SK-N-SH treated with all-trans-retinoic acid at 6 μM for 48 hours (cell line): ENCODE data around the gene SURF6.
A peak's percentile ranks its signal among the peaks of the same experiment; 100 is the strongest.

Source experiments
- ATAC-seq: fragments of 200-7000 bp; cut with Tn5 transposase; 3 replicates; pipeline ENCODE4 v1.9.1; 2020; ENCODE audit warnings: mild to moderate bottlenecking, moderate library complexity
- ARNTL ChIP-seq: fragments of 450-650 bp; formaldehyde crosslinking; IDR thresholded peaks from 2 replicates; pipeline ENCODE4 v1.5.0; 2020; ENCODE audit warnings: low read depth, mild to moderate bottlenecking, moderate library complexity, borderline replicate concordance
- BACH2 ChIP-seq: fragments of 250-450 bp; sonication (Bioruptor Pico); IDR thresholded peaks from 2 replicates; pipeline ENCODE4 v1.9.0; 2021; ENCODE audit warnings: mild to moderate bottlenecking, borderline replicate concordance
- CREB5 ChIP-seq: fragments of 250-450 bp; sonication (Bioruptor Pico); IDR thresholded peaks from 2 replicates; pipeline ENCODE4 v1.5.1; 2020; ENCODE audit warnings: low read depth, mild to moderate bottlenecking, moderate library complexity
- CSDC2 ChIP-seq: fragments of 250-450 bp; sonication (Bioruptor Pico); IDR thresholded peaks from 2 replicates; pipeline ENCODE4 v1.5.0; 2020; ENCODE audit warnings: mild to moderate bottlenecking, moderate library complexity
- CSRNP3 ChIP-seq: fragments of 250-450 bp; sonication (Bioruptor Pico); IDR thresholded peaks from 2 replicates; pipeline ENCODE4 v1.5.1; 2021; ENCODE audit warnings: mild to moderate bottlenecking, moderate library complexity
- ESRRG ChIP-seq: fragments of 250-450 bp; sonication (Bioruptor Pico); IDR thresholded peaks from 2 replicates; pipeline ENCODE4 v1.6.1; 2021; ENCODE audit warnings: mild to moderate bottlenecking
- GLIS3 ChIP-seq: fragments of 250-450 bp; sonication (Bioruptor Pico); IDR thresholded peaks from 2 replicates; pipeline ENCODE4 v1.5.0; 2020; ENCODE audit warnings: mild to moderate bottlenecking, moderate library complexity
- ISL1 ChIP-seq: fragments of 250-450 bp; sonication (Bioruptor Pico); IDR thresholded peaks from 2 replicates; pipeline ENCODE4 v2.1.2; 2022; ENCODE audit warnings: mild to moderate bottlenecking, moderate library complexity
- PATZ1 ChIP-seq: fragments of 250-450 bp; sonication (Bioruptor Pico); IDR thresholded peaks from 2 replicates; pipeline ENCODE4 v1.8.0; 2020; ENCODE audit warnings: mild to moderate bottlenecking, moderate library complexity, borderline replicate concordance
- PPARA ChIP-seq: fragments of 250-450 bp; sonication (Bioruptor Pico); IDR thresholded peaks from 2 replicates; pipeline ENCODE4 v1.5.0; 2020; ENCODE audit warnings: mild to moderate bottlenecking, borderline replicate concordance
- RARB ChIP-seq: fragments of 250-450 bp; sonication (Bioruptor Pico); IDR thresholded peaks from 2 replicates; pipeline ENCODE4 v1.8.0; 2021; ENCODE audit warnings: mild to moderate bottlenecking, moderate library complexity
- SNAI2 ChIP-seq: fragments of 250-450 bp; sonication (Bioruptor Pico); IDR thresholded peaks from 2 replicates; pipeline ENCODE4 v1.5.0; 2020; ENCODE audit warnings: mild to moderate bottlenecking, moderate library complexity
- TCF4 ChIP-seq: fragments of 250-450 bp; sonication (Bioruptor Pico); IDR thresholded peaks from 2 replicates; pipeline ENCODE4 v1.8.0; 2021; ENCODE audit warnings: mild to moderate bottlenecking, moderate library complexity, borderline replicate concordance
- TOX ChIP-seq: fragments of 250-450 bp; sonication (Bioruptor Pico); IDR thresholded peaks from 2 replicates; pipeline ENCODE4 v1.8.0; 2021; ENCODE audit warnings: mild to moderate bottlenecking, moderate library complexity, borderline replicate concordance
- TSHZ2 ChIP-seq: fragments of 250-450 bp; sonication (Bioruptor Pico); IDR thresholded peaks from 2 replicates; pipeline ENCODE4 v1.5.0; 2020; ENCODE audit warnings: mild to moderate bottlenecking, moderate library complexity
- ZFP3 ChIP-seq: fragments of 250-450 bp; sonication (Bioruptor Pico); IDR thresholded peaks from 2 replicates; pipeline ENCODE4 v1.5.0; 2020; ENCODE audit warnings: mild to moderate bottlenecking, moderate library complexity
- ZFP30 ChIP-seq: fragments of 450-650 bp; formaldehyde crosslinking; IDR thresholded peaks from 2 replicates; pipeline ENCODE4 v1.5.0; 2022; ENCODE audit warnings: mild to moderate bottlenecking, moderate library complexity
- ZNF565 ChIP-seq: fragments of 450-650 bp; formaldehyde crosslinking; conservative IDR thresholded peaks from 2 replicates; pipeline ENCODE4 v1.5.0; 2020; ENCODE audit warnings: low read depth, mild to moderate bottlenecking, moderate library complexity
- ZNF70 ChIP-seq: fragments of 450-650 bp; formaldehyde crosslinking; IDR thresholded peaks from 2 replicates; pipeline ENCODE4 v1.5.0; 2020; ENCODE audit warnings: mild to moderate bottlenecking, moderate library complexity
- ZNF8 ChIP-seq: fragments of 450-650 bp; formaldehyde crosslinking; IDR thresholded peaks from 2 replicates; pipeline ENCODE4 v1.5.0; 2020; ENCODE audit warnings: mild to moderate bottlenecking, moderate library complexity

The SURF6 gene

GRCh38 chr9:133335924-133336811 is at the start of gene SURF6:
Gene SURF6 (minus strand): TSS chr9:133336188. CDS start chr9:133336132, 56 bp downstream.
- peak; percentile 96 for ATAC-seq
- TF ChIP-seq PPARA (CRISPR knock-in tag) (no peak), ISL1 (CRISPR knock-in tag) (no peak), ZFP3 (CRISPR knock-in tag) (peak; percentile 14; the same call in 1 of the 2 replicates), TSHZ2 (CRISPR knock-in tag) (0 out of 2 replicates have a peak, but pooled peaks have one; percentile 22), CSDC2 (CRISPR knock-in tag) (0 out of 2 replicates have a peak, but pooled peaks have one; percentile 59)
- TF ChIP-seq, all 23 proteins: peak for 3

- TF ChIP-seq ZNF70 (no peak), ZFP30 (CRISPR knock-in tag) (no peak), SNAI2 (CRISPR knock-in tag) (no peak), PPARA (CRISPR knock-in tag) (no peak), TSHZ2 (CRISPR knock-in tag) (no peak), ZNF565 (CRISPR knock-in tag) (no peak), GLIS3 (CRISPR knock-in tag) (no peak), CREB5 (CRISPR knock-in tag) (no peak), TOX (CRISPR knock-in tag) (no peak), RARB (CRISPR knock-in tag) (no peak)
- no peak for ATAC-seq
These were observed 49.5 kb upstream of the SURF6 start for GRCh38 chr9:133385452-133385851.

GRCh38 chr9:133384736-133385321 is 48.8 kb upstream of the SURF6 start:
- TF ChIP-seq TCF4 (CRISPR knock-in tag) = no peak
- no peak for TF ChIP-seq BACH2
- ATAC-seq = no peak

- no peak for ATAC-seq
- TF ChIP-seq ZNF8 (no peak), GLIS3 (CRISPR knock-in tag) (no peak), ISL1 (CRISPR knock-in tag) (no peak), PPARA (CRISPR knock-in tag) (no peak), ZFP3 (CRISPR knock-in tag) (no peak), TOX (CRISPR knock-in tag) (no peak), ESRRG (CRISPR knock-in tag) (no peak), BACH2 (no peak), PATZ1 (CRISPR knock-in tag) (no peak), ARNTL (CRISPR knock-in tag) (no peak), TCF4 (CRISPR knock-in tag) (no peak), RARB (CRISPR knock-in tag) (no peak), CSRNP3 (CRISPR knock-in tag) (no peak), CREB5 (CRISPR knock-in tag) (no peak), CSDC2 (CRISPR knock-in tag) (no peak)
These were observed 47.5 kb upstream of the SURF6 start for GRCh38 chr9:133383438-133383837.
